Retina (tissue), 1 donor: Measurements from ENCODE around the gene FHIP1A.

Experiments used
- DNase-seq: peaks from one replicate; pipeline ENCODE4 v3.0.0-alpha.2; 2016

Gene FHIP1A

DNA sequence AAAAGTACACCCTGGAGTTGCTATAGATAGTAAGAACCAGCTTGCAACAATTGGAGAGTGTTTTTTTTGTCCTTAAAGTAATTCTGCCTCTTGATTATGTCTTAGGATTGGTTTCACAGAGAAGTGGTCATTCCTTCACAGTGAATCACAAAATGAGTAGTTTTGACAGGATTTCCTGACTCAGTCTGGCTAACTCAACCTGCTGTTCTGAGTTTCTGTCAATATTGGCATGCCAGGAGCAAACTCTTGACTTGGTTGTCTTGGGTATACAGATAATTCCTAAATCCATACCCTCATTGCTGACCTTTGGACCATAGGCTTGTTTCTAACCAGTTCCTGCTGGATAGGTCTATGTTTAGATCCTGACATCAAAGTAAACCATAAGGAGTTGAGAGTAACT, 9.4 kb downstream of the FHIP1A start:
- no peak for DNase-seq

DNA sequence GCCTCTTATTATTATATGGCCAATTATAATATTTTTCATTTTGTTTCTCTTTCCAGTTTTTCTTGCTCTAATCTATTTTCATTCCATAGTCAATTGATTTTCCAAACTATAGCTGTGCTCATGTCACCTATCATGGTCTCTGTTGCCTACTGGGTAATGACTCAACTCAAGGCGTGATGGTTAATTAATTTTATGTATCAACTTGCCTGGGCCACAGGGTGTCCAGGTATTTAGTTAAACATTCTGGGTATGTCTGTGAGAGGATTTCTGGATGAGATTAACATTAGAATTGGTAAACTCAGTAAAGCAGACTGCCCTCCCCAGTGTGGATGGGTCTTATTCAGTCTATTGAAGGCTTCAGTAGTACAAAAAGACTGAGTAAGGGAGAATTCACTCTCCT, 9.9 kb downstream of the FHIP1A start:
- no peak for DNase-seq

DNA sequence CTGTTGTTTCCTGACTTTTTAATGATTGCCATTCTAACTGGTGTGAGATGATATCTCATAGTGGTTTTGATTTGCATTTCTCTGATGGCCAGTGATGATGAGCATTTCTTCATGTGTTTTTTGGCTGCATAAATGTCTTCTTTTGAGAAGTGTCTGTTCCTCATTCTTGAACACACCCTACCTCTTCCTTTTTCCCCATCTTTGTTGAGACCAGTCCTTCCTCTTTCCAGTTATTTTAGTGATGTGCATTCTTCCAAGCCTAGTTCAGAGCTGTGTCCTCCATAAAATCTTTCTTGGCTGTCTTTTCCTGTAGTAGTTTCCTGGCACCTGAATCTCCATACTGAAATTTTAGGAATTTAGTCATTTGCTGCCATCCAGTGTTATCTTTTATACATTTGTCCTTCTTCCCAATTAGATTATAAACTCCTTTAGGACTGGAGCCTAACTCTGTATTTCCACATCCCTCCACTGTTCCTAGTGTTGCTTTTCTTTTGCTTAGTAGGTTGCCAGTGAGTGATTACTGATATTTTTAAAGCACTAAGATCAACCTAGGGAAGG, 11.4 kb downstream of the FHIP1A start:
- no peak for DNase-seq

DNA sequence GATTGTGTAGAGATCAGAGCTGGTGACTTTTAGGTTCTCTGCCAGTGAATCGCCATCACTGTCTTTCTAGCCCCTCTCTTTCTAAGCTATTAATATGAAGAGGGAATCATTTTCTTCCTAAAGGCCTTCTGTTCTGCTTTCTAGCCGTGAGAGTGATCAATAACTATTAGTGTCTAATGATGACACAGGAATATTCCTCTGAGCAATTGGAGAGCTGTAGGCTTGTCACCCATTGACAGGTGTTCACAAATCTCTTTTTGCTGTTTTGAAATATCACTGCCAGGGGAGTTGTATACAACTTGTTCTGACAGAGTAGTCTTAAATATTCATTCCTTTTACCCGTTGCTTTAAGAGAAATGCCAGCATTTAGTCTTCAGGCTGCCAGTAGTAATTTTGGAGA, 13.9 kb downstream of the FHIP1A start:
- no peak for DNase-seq

DNA sequence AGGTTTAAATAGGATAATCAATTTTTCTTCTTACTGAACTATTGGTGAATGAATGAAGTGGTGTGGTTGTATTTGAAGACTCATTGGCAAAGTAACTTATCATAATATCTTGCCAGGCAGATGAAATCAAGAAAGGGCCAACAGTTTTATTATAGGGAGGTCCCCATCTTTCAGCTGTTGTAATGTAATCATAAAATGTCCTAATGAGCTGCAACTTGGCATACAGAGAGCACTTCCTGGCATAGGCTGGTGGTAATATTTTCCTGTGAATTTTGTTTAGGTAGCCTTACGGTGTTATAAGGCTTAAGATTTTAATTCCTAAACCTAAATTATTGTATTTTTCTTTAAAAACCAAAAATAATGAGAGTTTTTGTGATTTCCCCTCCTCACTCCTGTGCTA, 17.5 kb downstream of the FHIP1A start:
- DNase-seq, result no peak

DNA sequence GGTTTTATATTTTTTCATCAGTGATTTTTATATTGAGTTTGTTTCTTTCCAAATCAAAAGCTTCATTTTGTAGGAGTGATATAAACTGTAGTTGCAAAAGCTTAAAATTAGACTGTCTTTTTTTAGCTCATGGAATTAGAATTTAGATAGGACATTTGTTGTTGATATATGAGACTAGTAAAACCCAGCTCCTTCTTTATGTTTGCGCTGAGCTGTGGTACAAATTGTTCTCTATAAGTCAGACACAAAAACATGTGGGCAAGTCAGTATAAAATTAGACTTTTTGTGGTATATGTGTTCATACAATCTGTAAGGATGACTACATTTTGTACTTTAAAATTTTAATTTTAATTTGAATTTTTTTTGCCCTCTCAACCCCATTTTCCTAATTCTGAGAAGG, 18.3 kb downstream of the FHIP1A start:
- no peak for DNase-seq

DNA sequence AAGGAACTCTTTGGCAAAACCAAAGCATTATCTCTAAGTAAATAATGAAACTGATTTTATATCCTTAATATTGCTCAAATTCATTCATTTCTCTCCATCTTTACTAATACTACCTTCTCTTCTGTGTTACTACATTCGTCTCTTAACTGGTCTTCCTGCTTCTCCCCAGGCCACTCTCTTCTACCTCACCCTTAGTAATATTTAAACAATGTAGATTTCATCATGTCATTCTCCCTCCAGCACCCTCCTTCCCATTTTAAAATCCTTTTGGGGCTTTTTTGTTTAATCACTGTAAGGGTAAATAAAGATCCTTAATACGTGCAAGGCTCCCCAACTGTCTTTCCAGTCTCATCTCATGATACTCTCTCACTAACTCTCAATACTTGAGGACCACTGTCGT, 19.4 kb downstream of the FHIP1A start:
- DNase-seq, result no peak

DNA sequence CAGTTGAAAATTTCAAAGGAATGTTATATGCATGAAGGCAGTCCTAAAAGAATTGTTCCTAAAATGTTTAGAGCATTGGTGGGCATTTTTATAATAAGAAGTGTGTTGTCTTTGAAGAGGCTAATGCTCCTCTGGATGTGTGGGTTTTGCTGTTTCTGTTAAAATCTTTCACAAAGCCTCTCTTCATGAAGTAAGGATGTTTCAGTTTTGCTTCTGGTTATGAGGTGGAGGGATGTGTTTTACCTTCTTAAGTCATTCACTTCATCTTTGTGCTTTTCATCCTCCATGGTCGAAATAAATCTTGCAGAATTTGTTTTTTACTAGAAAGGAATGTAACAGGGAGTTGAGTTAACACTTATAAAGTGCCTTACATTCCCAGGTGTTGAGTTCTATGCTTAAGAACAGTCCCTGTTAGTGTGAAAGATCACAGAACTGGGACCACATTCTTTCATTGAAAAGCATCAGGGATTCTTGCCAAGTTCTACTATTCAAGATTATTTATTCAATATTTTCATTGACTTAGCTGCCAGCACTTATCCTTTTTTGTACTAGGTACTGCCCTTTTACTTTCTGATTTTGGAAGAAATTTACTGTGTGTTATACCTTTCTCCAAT, 21.1 kb downstream of the FHIP1A start:
- no peak for DNase-seq

DNA sequence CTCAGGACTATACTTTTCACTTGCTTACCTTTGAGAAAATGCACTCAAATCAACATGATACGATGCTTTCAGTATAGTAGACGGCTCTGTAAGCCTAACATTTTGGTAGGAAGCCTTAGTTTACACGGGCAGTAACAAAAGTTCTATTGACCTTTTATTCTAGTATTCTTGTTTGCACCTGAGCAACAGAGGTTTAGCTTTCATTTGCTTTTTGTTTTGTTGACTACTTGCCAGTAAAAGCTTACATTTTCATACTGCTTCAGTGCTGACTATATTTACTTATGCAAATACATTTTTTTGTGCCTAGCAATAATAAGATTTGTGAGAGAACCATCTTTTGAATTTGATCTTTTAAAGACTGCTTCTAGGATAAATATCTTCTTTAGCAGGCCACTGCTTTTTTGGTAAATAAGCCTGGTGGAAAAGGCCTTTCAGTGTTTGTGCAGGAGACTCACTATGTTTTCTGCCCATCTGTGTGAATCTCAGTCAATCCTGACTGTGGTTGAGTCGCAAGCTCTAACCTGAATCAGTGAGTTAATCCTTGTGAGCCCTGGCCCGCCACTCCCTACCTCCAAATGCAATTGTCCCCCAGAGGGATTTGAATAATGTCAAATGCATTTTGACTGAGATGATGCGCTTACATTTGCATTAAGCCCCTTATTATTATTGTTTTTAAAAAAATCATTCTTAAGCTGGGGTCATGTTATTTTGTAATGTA, 21.9 kb downstream of the FHIP1A start:
- DNase-seq, result no peak

DNA sequence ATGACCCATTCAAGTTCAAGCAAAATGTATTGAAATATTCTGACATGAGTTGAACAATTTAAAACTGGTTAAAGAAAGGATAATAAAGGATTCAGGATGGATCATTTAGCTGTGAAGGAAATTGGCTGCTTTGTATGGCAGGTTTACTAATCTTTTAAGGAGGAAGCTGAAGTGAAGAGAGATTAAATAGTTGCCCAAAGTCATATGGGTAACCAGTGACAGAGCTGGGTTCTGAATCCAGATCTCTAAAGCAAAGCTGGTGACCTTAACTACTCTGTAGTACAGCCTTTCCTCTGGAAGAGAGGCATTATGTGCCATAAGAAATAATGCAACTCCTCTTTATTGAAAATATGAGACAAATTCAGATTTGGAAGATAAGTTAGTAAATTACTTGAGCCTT, 22.8 kb downstream of the FHIP1A start:
- no peak for DNase-seq

DNA sequence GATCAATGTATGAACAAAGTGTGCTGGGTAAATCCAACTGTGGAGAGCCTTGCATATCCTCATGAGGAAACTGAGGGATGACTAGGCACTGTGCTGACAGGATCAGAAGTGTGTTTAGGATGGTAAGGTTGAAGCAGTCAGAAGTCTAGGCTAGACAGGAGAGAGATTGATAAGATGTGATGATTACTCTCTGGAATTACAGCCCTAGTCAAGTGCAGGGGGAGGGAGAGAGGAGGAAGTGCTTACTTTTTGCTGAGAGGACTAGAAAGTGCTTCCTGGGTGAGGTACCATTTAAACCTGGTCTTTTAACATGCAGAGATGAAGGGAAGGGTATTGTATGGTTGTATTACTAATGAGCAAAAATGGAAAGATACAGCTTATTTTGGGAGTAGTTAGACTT, 23.7 kb downstream of the FHIP1A start:
- no peak for DNase-seq

DNA sequence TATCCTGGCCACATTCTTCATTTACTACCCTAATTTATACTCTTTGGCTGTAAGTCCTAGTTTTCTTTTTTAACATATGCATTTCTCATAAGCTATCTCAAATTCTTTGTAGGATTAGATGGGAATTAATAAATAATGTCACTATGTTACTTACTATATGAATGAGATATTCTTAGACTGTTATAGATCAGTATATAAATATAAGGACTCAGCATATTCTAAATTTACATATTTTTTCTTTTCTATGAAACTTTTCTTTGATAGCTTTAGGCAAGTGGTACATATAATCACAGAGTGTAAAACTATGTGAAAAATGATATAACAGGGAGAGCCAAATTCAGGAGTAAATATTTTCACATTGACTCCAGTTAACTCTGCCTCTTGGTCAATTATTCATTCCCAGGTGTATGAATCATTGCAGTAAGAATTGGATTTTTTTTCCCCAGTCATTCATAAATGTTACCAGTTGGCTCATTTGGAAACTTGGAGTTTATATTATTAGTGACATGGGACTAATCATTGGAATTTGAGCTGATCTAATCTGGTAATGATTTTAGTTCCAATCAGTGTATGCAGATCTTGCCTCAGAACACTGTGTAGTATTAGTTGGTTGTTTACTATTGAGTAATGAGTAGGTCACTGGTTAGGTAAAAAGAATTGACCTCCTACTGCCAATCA, 25.3 kb downstream of the FHIP1A start:
- no peak for DNase-seq

DNA sequence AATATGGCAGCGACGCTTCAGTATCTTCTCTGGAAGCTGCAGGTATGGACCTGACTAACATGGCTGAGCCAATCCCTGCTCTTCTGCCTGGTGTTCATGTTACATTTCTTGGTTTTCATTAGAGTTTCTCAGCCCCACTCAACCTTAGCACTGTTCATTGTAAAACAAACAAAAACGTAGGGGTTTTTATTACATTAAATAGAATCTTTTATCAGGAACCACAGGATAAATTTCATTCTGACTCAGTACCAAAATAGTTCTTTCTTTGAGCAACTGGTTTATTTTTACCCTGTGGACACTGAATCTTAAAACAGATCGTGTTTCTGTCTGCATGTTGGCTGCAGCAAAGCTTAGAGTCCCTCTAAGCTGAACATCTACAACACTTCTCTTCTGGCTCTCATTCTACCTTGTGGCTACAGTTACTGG, 27.1 kb downstream of the FHIP1A start:
- DNase-seq, result no peak

DNA sequence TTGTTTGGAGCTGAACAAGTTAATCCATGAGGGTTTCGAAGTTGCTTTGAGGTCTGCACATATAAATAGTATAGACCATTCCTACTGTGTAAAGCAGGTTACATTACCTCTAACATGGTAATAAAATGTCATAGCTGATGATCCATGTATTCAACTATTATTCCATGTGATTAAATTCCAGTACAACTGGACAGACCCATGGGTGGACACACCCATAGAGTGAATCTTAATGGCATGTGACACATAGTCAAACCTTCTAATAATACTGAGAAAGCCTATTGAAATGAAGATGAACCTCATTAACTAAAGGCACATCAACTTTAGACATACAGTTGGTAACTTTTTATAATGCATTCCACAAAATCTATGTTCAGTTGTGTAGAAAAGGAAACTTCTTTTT, 28.5 kb downstream of the FHIP1A start:
- DNase-seq, result no peak

DNA sequence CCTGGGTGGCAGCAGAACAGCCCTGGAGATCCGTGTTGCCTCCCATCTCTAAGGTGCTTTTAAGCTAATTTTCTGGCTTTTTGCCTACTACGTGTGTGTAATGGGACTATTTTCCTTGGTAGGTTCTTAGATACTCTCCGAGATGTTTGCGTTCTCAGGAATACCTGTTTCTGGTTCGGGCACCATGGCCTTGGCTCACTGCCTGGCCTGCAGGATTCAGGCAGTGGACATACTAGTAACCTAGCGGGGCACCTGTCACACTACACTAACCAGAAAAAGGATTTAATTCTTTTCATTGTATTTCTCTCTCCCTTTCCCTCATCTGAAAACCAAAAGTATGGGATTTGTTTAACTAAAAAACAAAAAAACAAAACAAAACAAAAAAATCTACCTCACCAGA, 29.2 kb downstream of the FHIP1A start:
- no peak for DNase-seq

DNA sequence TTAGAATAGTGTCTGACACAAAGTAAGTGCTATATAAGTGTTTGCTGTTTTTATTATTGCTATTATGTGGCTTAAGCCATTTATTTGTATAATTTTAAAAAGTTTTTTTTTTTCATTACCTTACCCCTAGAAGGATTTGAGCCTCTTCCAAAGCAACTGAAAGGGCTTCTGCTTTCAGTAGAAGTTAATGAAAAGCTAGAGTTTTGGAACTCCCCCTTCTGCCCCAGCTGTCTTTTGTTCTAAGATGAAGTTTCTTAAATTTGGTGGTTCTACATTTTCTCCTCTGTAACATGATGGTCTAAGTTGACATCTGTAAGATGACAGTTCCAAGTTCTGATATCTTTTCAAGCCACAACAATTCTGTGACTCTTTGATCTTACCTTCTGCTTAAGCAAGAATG, 30.3 kb downstream of the FHIP1A start:
- DNase-seq, result no peak

DNA sequence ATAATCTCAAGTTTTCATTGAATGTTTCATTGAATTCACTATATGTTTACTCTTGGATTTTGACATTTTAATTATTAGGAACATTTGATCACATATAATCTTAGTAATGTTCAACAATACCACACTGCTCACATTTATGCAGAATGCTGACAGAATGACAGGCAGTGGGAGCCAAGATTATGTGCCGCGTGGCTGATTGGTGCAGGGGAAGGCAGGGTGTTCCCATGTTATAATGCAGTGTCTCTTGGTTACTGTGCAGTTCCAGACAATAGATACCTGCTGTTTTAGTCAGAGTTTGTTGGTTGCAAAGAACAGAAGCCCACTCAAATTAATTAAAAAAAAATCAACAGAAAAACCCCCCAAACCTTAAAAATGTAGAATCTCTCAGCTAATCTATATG, 33.0 kb downstream of the FHIP1A start:
- no peak for DNase-seq

DNA sequence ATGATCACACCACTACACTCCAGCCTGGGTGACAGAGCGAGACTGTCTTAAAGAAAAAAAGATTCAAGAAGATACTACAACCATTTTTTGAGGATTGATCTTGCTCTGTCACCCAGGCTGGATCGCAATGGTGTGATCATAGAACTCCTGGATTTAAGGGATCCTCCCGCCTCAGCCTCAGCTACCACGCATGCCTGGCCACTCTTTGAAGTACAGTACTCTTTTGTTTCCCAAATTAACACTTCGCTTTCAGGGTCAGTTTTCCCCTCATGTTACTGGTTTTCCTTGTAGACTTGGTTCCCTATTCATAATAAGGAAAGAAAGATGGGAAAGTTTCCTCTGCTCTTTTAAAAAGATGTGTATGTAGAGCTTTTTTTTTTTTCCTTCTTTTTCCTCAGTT, 34.3 kb downstream of the FHIP1A start:
- DNase-seq, result no peak

DNA sequence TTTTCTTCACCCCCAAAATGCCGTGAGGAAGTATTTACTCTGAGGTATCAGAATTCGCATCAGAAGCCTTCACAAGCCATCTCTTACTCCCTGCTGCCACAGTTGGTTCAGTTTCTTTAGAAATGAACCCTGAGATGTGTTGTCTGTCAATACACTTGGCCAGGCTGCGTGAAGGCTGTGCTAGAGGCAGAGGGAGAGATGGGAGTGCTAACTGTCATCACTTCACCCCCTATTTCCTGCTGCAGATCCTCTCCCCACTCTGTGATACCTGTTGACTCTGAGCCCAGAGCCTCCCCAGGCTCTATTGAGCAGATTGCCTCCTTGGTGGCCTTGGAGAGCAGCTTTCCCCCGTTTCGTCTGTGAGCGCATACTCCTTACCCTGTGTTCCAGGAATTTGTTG, 34.8 kb downstream of the FHIP1A start:
- DNase-seq, result no peak

DNA sequence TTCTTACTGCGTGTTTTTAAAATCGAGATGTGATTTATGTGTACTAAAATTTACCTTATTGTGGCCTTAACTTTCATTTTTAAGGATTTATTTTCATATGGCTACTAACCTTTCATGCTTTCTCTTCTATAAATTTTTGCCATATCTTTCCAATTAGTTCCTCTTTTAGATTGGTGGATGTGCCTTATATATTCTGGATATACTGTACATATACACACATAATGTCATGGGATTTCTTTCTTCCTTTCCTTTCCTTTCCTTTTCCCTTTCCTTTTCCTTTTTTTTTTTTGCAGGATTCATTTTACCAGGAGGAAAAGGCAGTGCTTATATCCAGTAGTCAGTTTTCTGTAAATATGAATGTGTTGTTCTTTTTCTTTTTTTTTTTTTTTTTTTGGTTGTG, 37.2 kb downstream of the FHIP1A start:
- no peak for DNase-seq

DNA sequence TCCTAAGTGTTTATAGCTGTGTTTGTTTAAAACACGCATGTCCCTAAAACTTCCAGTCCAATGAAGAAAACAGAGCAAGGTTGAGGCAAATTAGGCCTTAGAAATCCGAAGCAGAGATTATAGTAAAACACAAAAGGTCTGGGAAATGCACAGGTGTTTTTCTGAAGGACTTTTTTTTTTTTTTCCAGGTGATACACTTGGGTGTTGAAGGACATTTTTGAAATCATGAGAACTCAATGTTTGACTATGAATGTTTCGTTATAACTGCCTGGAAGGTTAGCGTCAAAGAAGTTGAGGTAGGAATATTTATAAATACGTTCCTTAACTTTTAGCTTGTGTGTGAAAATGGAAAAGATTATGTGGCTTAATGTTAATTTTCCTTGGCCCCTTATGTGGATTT, 45.5 kb downstream of the FHIP1A start:
- DNase-seq, result no peak

DNA sequence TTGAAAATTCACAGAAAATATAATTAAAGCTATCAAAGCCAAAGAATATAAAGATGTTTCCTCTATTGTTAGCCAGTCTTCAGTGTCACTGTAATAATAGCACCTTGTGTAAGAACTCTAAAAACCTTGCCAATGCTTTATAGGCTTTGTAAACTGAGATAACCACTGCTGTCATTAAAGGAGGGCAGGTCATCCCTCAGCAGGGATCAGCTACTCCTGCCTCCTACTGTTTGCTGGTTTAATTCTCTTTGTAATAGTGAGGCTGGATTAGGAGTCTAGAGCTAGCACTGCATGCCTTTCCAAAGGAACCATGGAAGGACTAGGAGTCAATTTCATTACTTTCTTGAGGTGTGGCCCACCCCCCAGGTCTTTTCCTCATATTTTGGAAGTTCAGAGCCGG, 46.2 kb downstream of the FHIP1A start:
- DNase-seq, result no peak

DNA sequence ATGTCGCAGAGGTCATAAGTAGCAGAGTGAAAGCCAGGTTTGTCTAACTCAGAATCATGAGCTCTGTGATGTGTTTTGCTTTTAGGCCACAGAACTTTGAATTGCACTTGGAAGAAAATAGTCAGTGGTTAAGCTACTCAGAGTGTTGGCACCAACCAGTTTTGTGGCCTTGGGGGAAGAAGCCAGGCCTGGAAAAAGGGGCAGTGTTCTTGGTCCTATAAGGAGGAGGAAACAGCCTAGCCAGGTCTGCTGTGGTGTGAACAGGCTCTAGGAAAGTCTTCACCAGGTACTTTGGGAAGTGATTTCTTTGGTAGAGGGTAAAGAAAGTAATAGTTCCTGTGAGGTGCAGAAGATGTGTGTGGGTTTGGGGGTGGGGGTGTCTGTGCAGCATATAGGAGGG, 49.2 kb downstream of the FHIP1A start:
- DNase-seq, result no peak
